ENCODE measurements around the gene AIFM2. TPM values are rescaled to one million over a fixed set of nuclear protein-coding genes. Genes with fewer than 3 reads are reported as not detected.
"Not testable (repeated sequence)": the region's sequence is repeated elsewhere in the genome, so short reads cannot be mapped to it uniquely, and the experiment has no call there.

The AIFM2 gene
- total RNA-seq, 1 donor from 2014 or later, result 12.2 TPM

- DNase-seq (ENCODE audit: low spot score), result no peak
Measured at GRCh38 chr10:70093335-70093944, 39.2 kb downstream of the AIFM2 start.

- no peak for DNase-seq (ENCODE audit: low spot score)
Measured at GRCh38 chr10:70092389-70092718, 40.3 kb downstream of the AIFM2 start.

GRCh38 chr10:70090951-70091350 lies 41.7 kb downstream of the AIFM2 start:
- DNase-seq (ENCODE audit: low spot score), result peak; percentile 18

GRCh38 chr10:70090013-70090412 lies 42.6 kb downstream of the AIFM2 start:
- no peak for DNase-seq (ENCODE audit: low spot score)

GRCh38 chr10:70088308-70088698 lies 44.3 kb downstream of the AIFM2 start:
- no peak for DNase-seq (ENCODE audit: low spot score)

- no peak for DNase-seq (ENCODE audit: low spot score)
Measured at GRCh38 chr10:70087616-70088307, 44.9 kb downstream of the AIFM2 start.

GRCh38 chr10:70085975-70086613 lies 46.5 kb downstream of the AIFM2 start:
- DNase-seq (ENCODE audit: low spot score), result no peak

- DNase-seq (ENCODE audit: low spot score), result no peak
Measured at GRCh38 chr10:70084189-70084588, 48.4 kb downstream of the AIFM2 start.

- not testable (repeated sequence) for DNase-seq (ENCODE audit: low spot score)
Measured at GRCh38 chr10:70080789-70081188, 51.8 kb downstream of the AIFM2 start.

- DNase-seq (ENCODE audit: low spot score), result no peak
Measured at GRCh38 chr10:70078937-70079336, 53.7 kb downstream of the AIFM2 start.

- DNase-seq (ENCODE audit: low spot score), result no peak
Measured at GRCh38 chr10:70078329-70078728, 54.3 kb downstream of the AIFM2 start.

GRCh38 chr10:70074971-70075370 lies 57.7 kb downstream of the AIFM2 start:
- no peak for DNase-seq (ENCODE audit: low spot score)

- no peak for DNase-seq (ENCODE audit: low spot score)
Measured at GRCh38 chr10:70074165-70074564, 58.5 kb downstream of the AIFM2 start.

GRCh38 chr10:70070834-70071233 lies 61.8 kb downstream of the AIFM2 start:
- no peak for DNase-seq (ENCODE audit: low spot score)

- DNase-seq (ENCODE audit: low spot score), result no peak
Measured at GRCh38 chr10:70069346-70069745, 63.3 kb downstream of the AIFM2 start.

GRCh38 chr10:70068925-70069324 lies 63.7 kb downstream of the AIFM2 start:
- DNase-seq (ENCODE audit: low spot score), result no peak

GRCh38 chr10:70067586-70067985 lies 65.0 kb downstream of the AIFM2 start:
- no peak for DNase-seq (ENCODE audit: low spot score)

- no peak for DNase-seq (ENCODE audit: low spot score)
Measured at GRCh38 chr10:70066190-70066589, 66.4 kb downstream of the AIFM2 start.

GRCh38 chr10:70064486-70064885 lies 68.1 kb downstream of the AIFM2 start:
- no peak for DNase-seq (ENCODE audit: low spot score)

GRCh38 chr10:70063418-70064098 lies 69.1 kb downstream of the AIFM2 start:
- no peak for DNase-seq (ENCODE audit: low spot score)

Measured in mucosa of gallbladder (tissue), 1 donor.